Upper lobe of right lung (tissue), 1 donor: ENCODE measurements around the gene RNF17. TPM values are rescaled to one million over a fixed set of nuclear protein-coding genes. Genes with fewer than 3 reads are reported as not detected.

Source experiments
- ATAC-seq: fragments of 200-7000 bp; cut with Tn5 transposase; one replicate; pipeline ENCODE4 v1.9.1; 2020; ENCODE audit warnings: mild to moderate bottlenecking, moderate library complexity
- DNase-seq: peaks from one replicate; pipeline ENCODE4 v3.0.0-alpha.2; 2020
- H3K27ac ChIP-seq: fragments of 200-600 bp; one replicate; pipeline ENCODE4 v1.8.0; 2022
- H3K27me3 ChIP-seq: fragments of 200-600 bp; one replicate; pipeline ENCODE4 v1.8.0; 2022; ENCODE audit warnings: mild to moderate bottlenecking
- H3K36me3 ChIP-seq: fragments of 200-600 bp; one replicate; pipeline ENCODE4 v1.8.0; 2022
- H3K4me1 ChIP-seq: fragments of 200-600 bp; one replicate; pipeline ENCODE4 v1.8.0; 2022
- H3K4me3 ChIP-seq: fragments of 200-600 bp; one replicate; pipeline ENCODE4 v1.8.0; 2022; ENCODE audit warnings: mild to moderate bottlenecking
- H3K9me3 ChIP-seq: fragments of 200-600 bp; one replicate; pipeline ENCODE4 v1.8.0; 2022
- CTCF ChIP-seq: fragments of 200-600 bp; IDR thresholded peaks from one replicate; pipeline ENCODE4 v1.8.0; 2022; ENCODE audit warnings: antibody characterized with exemption
- intact Hi-C: fragments of 100-400 bp; cut with DNase I; formaldehyde crosslinking; loops from one replicate; pipeline ENCODE4 v1.11.0; 2022
- long read RNA-seq: library from polyadenylated mRNA; unstranded; transcript quantifications from one replicate; pipeline ENCODE4 v2.0.0, GENCODE V29; 2021
- total RNA-seq: library from RNA; stranded (reverse); fragmentation: NEBNext Ultra II Directional; extraction: Animal tissue kit (Norgen Biotek cat#: 25700); gene quantifications from one replicate; pipeline ENCODE4 v1.2.1, GENCODE V29; 2021
- donor health status: DM: no; HTN: yes; CAD: no; lungs with severe emphysema.

Gene RNF17, protein sequence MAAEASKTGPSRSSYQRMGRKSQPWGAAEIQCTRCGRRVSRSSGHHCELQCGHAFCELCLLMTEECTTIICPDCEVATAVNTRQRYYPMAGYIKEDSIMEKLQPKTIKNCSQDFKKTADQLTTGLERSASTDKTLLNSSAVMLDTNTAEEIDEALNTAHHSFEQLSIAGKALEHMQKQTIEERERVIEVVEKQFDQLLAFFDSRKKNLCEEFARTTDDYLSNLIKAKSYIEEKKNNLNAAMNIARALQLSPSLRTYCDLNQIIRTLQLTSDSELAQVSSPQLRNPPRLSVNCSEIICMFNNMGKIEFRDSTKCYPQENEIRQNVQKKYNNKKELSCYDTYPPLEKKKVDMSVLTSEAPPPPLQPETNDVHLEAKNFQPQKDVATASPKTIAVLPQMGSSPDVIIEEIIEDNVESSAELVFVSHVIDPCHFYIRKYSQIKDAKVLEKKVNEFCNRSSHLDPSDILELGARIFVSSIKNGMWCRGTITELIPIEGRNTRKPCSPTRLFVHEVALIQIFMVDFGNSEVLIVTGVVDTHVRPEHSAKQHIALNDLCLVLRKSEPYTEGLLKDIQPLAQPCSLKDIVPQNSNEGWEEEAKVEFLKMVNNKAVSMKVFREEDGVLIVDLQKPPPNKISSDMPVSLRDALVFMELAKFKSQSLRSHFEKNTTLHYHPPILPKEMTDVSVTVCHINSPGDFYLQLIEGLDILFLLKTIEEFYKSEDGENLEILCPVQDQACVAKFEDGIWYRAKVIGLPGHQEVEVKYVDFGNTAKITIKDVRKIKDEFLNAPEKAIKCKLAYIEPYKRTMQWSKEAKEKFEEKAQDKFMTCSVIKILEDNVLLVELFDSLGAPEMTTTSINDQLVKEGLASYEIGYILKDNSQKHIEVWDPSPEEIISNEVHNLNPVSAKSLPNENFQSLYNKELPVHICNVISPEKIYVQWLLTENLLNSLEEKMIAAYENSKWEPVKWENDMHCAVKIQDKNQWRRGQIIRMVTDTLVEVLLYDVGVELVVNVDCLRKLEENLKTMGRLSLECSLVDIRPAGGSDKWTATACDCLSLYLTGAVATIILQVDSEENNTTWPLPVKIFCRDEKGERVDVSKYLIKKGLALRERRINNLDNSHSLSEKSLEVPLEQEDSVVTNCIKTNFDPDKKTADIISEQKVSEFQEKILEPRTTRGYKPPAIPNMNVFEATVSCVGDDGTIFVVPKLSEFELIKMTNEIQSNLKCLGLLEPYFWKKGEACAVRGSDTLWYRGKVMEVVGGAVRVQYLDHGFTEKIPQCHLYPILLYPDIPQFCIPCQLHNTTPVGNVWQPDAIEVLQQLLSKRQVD (N-terminal part only)
- total RNA-seq, result not detected
- long read RNA-seq, result 0 reads

DNA sequence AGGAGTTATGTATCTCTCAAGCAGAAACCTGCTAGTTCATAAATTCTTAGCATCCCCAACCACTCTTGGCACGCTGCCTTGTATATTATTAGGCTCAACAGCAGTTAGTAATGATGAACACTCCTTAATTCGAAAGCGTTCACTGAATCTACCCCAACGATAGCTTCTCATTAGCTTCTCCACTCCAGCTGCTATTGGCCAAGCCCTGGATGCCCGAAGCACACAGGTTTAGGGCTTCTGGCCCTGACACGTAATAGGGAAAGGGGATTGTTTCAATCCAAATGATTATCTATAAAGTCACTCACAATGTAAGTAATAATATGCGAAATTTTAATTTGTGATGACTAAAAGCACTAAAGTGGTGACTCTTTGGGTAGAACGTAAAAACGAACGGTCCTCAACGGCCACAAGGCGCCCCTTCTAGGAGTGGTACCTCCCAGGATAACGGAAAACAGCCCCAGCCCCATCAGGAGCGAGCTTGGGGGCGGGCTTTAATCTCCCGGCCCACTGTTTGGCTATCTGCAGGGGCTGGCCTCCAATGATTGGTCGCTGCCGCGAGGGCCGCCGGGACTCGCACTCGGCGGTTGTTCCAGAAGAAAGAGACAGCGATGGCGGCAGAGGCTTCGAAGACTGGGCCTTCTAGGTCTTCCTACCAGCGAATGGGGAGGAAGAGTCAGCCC lies at the start of gene RNF17:
RNF17 (plus strand) TSS at position 574 of the 680 bp plus-strand sequence; CDS start at position 609, 35 bp downstream.
- TF ChIP-seq CTCF, result no peak
- no peak for ATAC-seq
- Histone ChIP-seq H3K9me3 (no peaks in the 10 kb centered on the region), H3K4me3 (no peak within 1 kb of the TSS), H3K4me1 (no peaks in the 10 kb centered on the region), H3K27ac (no peak within 1 kb of the TSS), H3K36me3 (no peaks in the 10 kb centered on the region), H3K27me3 (no peaks in the 10 kb centered on the region)
- DNase-seq, result no peak
- intact Hi-C loops, result no loop called here

DNA sequence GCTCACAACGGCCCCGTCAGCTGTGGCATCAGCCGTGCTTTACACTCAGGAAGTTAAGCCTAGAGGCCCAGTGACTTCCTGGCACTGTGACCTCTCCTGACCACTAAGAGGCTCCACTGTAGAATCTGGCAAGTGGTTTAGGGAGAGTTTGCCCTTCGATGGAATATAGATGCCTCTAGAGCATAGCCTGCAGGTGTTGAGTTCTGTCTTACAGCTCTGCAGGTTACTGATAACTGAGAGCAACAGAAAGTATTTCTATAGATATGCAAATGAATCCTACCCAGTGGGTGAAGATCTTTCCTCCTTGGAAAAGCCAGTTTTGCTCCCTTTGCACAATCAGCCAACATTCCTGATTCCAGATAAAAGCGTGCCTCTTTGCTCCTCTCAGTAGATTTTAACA lies 48.0 kb upstream of the RNF17 start:
- no peak overlapping the region for H3K27ac ChIP-seq
- no peaks in the 10 kb centered on the region for H3K36me3 ChIP-seq
- H3K4me3 ChIP-seq, result no peak overlapping the region
- no peaks in the 10 kb centered on the region for H3K27me3 ChIP-seq
- H3K4me1 ChIP-seq, result no peaks in the 10 kb centered on the region
- ATAC-seq (no peak), DNase-seq (no peak)
- H3K9me3 ChIP-seq, result no peaks in the 10 kb centered on the region
- no peak for TF ChIP-seq CTCF
- intact Hi-C loops, result no loop called here

DNA sequence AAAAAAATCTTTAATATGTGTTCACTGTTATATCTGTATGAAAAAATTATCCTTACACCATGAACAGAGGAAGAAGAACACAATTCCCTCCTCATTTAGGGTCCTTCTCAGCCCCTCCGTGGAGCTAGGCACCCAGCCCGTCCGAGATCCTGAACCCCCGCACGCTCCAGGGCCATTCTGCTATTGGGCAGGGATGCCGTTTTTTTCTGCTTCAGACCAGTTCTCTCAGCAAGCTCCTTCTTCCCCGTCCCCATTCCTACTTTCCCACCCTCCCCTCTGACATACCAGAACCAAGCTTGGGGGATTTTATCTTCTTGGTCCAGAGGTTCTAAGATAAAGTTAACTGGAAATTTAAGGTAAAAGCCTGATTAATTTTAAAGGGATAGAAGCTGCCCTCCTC lies 47.5 kb upstream of the RNF17 start:
- intact Hi-C loops, result no loop called here
- H3K36me3 ChIP-seq, result no peaks in the 10 kb centered on the region
- H3K4me3 ChIP-seq, result no peak overlapping the region
- no peak for TF ChIP-seq CTCF
- no peak for DNase-seq
- no peaks in the 10 kb centered on the region for H3K27me3 ChIP-seq
- no peak for ATAC-seq
- H3K4me1 ChIP-seq, result no peaks in the 10 kb centered on the region
- H3K9me3 ChIP-seq, result no peaks in the 10 kb centered on the region
- no peak overlapping the region for H3K27ac ChIP-seq

DNA sequence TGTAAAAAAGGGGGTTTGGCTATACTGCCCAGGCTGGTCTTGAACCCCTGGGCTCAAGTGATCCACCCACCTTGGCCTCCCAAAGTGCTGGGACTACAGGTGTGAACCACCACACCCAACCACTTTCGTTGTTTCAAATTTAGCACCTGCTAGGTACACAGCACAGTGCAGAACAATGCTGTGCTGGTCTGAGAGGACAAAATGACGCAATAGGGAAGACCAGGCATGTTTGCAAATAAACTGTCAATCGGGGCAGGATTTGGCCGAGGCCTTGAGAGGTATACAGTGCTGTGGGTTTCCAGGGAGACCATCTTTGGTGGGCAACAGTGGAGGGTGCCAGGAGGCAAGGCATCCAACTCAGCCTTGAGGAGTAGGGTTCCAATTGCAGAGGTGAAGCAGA lies 46.8 kb upstream of the RNF17 start:
- Histone ChIP-seq H3K4me3 (no peak overlapping the region), H3K4me1 (no peaks in the 10 kb centered on the region), H3K27me3 (no peaks in the 10 kb centered on the region), H3K9me3 (no peaks in the 10 kb centered on the region), H3K27ac (no peak overlapping the region), H3K36me3 (no peaks in the 10 kb centered on the region)
- DNase-seq (no peak), ATAC-seq (no peak)
- TF ChIP-seq CTCF, result no peak
- intact Hi-C loops, result no loop called here
